Fibroblast of lung (primary cell): ENCODE measurements around the gene ADCK2.

ENCODE experiments used
- EZH2 ChIP-seq: IDR thresholded peaks from 2 replicates; pipeline ENCODE4 v1.5.1; 2012; ENCODE audit warnings: low read length, control low read depth, mild to moderate bottlenecking; ENCODE audit errors: missing control alignments
- TF ChIP-seq, protein P1 (sequence below), 2 donors: IDR thresholded peaks in 1 of 2; conservative IDR thresholded peaks in 1 of 2; 1 replicate in 1 of 2; 2 replicates in 1 of 2; pipeline ENCODE4 v1.5.1; 2011 to 2012; ENCODE audit warnings: low read length in 2 of 2, control low read depth in 1 of 2, inconsistent platforms in 1 of 2, low read depth in 1 of 2, mild to moderate bottlenecking in 1 of 2

GRCh38 chr7:140639366-140640053, 33.2 kb upstream of the ADCK2 start:
- TF ChIP-seq, protein P1, sequence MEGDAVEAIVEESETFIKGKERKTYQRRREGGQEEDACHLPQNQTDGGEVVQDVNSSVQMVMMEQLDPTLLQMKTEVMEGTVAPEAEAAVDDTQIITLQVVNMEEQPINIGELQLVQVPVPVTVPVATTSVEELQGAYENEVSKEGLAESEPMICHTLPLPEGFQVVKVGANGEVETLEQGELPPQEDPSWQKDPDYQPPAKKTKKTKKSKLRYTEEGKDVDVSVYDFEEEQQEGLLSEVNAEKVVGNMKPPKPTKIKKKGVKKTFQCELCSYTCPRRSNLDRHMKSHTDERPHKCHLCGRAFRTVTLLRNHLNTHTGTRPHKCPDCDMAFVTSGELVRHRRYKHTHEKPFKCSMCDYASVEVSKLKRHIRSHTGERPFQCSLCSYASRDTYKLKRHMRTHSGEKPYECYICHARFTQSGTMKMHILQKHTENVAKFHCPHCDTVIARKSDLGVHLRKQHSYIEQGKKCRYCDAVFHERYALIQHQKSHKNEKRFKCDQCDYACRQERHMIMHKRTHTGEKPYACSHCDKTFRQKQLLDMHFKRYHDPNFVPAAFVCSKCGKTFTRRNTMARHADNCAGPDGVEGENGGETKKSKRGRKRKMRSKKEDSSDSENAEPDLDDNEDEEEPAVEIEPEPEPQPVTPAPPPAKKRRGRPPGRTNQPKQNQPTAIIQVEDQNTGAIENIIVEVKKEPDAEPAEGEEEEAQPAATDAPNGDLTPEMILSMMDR (conservative IDR thresholded peaks at IDR 0.05 in 1 of 2, IDR thresholded peaks at IDR 0.05 in 1 of 2; ENCODE audit: low read depth in 1 of 2, low read length in 2 of 2) = no peak
- no peak for TF ChIP-seq EZH2
